ENCODE results near the gene PTPRS.
"Not testable (repeated sequence)": the region's sequence is repeated elsewhere in the genome, so short reads cannot be mapped to it uniquely, and the experiment has no call there.

The PTPRS gene

DNA sequence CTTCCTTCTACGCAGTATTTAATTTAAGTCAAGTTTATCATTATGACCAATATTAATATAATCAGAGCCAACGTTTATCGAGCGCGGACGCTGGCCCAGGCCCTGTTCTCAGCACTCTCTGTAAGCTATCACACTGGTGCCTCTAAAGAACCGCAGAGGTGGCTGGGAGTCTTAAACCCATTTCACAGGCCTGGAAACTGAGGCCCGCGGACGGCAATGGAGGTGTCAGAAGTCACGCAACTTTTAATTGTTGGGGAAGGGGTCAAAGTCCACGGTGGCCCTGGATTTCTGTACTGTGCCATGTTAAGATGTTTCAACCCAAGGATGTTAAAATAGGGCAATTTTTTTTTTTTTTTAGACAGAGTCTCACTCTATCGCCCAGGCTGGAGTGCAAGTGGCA, 8.8 kb downstream of the PTPRS start:
- no peak for DNase-seq

DNA sequence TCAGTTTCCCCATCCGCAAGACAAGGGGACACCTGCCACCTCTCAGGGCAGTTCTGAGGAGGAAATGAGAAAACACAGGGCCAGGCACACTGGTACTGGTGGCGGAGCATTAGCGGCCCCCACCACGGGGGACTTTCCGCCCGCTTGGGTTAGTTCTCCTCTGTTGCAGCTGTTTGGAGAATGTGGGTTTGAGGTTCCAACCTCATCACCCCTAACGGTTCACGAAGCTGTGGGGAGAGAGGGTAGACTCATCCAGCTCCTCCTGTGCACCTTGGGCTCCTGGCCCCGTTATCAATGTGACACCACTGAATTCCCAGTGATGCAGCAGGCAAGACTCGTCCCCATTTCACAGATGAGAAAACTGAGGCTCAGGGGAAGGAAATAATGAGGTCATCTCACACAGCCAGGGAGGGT, 10.3 kb downstream of the PTPRS start:
- DNase-seq, result no peak

DNA sequence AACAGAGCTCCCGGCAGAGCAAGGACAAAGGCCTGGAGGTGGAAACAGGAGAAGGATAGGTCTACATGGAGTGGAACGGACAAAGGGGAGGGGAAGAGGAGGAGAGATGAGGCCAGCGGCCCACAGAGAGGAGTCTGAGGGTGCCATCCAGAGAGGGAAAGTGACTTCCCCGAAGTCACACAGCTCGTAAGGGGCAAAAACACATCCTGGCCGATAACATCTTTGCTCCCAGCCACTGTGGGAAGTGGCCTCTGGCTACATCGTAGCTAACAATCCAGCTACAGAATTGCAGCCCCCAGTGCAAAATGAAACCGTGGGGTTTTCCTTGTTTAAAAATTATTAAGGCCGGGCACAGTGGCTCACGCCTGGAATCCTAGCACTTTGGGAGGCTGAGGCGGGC, 11.5 kb downstream of the PTPRS start:
- no peak for DNase-seq

- not testable (repeated sequence) for DNase-seq
These were observed 12.2 kb downstream of the PTPRS start for GRCh38 chr19:5328407-5328806.

GRCh38 chr19:5326986-5327623, 13.5 kb downstream of the PTPRS start:
- DNase-seq, result no peak

- no peak for DNase-seq
These were observed 14.1 kb downstream of the PTPRS start for GRCh38 chr19:5326545-5326944.

- no peak for DNase-seq
These were observed 15.7 kb downstream of the PTPRS start for GRCh38 chr19:5324947-5325346.

DNA sequence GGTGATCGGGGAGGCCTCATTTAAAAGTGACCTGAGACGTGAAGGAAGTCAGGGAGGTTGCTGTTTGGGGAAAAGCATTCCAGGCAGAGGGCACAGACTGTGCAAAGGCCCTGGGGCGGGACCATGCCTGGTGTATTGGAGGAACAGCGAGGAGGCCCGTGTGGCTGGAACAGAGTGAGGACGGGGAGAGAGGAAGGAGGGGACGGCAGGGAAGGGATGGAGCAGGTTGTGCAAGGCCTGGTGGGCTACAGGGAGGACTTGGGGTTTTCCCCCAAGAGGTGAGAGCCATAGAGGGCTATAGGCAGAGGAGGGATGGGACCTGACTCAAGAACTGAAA, 17.2 kb downstream of the PTPRS start:
- DNase-seq, result no peak

GRCh38 chr19:5321851-5322681, 18.5 kb downstream of the PTPRS start:
- DNase-seq, result no peak

DNA sequence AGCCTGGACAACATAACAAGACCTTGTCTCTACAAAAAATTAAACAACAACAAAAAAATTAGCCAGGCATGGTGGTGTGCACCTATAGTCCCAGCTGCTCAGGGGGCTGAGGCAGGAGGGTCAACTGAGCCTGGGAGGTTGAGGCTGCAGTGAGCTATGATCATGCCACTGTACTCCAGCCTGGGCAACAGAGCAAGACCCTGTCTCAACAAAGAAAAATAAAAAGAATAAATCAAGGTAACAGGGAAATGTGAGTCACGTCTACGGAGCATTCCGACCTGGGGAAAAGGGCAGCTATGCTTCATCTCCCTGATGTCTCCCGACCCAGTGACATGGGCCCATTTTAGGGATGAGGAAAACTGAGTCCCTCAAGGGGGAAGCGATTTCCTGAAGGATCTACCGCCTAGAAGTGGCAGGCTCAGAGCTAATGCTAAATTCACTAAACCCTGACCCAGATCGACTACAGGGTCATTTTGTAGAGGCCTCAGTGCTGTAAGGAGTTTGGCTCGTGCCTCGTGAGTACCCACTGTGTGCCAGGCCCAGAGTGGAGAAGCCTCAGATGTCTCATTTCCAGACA, 19.5 kb downstream of the PTPRS start:
- DNase-seq, result no peak

DNA sequence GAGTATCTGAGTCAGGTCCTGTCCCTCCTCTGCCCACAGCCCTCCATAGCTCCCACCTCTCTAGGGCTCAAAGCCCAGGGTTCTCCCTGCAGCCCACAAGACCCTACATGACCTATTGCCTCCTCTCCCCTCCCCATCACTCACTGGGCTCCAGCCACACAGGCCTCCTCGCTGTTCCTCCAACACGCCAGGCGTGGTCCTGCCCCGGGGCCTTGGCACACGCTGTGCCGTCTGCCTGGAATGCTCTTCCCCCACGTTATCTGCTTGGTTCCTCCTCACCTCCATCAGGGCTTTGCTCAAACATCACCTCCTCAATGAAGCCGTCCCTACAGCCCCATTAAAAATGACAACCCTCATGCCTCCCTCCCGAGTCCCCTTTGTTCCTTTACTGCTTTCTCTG, 21.1 kb downstream of the PTPRS start:
- no peak for DNase-seq

- DNase-seq, result no peak
These were observed 22.3 kb downstream of the PTPRS start for GRCh38 chr19:5318306-5318705.

DNA sequence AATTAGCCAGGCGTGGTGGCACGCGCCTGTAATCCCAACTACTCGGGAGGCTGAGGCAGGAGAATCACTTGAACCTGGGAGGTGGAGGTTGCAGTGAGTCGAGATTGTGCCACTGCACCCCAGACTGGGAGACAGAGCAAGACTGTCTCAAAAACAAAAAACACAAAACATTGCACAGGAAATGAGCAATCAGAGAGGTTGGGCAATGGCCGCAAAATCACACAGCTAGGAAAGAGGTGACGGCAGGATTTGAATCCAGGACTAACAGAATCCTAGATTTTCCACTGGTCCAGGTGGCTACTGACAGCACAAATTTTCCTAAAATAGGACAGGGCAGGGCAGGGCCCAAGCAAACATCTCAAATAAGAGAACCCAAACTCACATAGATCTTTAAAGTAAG, 23.3 kb downstream of the PTPRS start:
- DNase-seq, result no peak

DNA sequence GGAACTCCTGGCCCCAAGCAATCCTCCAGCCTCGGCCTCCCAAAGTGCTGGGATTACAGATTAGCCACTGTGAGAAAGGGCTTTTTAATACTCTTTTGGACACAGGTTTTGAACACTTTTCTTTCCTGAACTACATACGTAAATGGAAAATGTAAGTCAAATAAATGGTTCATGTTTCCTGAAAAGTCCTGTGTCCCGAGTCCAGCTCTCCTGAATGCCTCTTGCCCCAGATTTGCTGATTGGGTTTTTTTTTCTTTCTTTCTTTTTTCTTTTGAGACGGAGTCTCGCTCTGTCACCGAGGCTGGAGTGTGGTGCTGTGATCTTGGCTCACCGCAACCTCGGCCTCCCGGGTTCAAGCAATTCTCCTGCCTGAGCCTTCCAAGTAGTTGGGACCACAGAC, 24.5 kb downstream of the PTPRS start:
- DNase-seq, result no peak

DNA sequence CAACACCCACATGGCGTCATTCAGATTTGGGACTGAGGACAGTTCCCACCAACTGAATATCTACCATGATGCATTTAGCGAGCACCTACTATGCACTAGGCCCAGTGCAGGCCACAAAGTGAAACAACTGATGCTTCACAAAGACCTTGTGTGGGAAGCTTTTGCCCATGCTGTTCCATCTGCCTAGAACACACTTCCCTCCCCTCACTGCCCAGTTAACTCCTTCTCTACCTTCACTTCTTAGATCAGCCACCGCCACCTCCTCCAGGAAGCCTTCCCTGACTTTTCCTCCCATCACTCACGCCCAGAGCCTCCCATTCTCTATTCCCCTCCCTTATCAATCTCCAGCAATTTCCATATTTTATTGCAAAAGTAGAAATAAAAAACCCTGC, 25.7 kb downstream of the PTPRS start:
- DNase-seq, result no peak

- no peak for DNase-seq
These were observed 26.4 kb downstream of the PTPRS start for GRCh38 chr19:5314012-5314906.

DNA sequence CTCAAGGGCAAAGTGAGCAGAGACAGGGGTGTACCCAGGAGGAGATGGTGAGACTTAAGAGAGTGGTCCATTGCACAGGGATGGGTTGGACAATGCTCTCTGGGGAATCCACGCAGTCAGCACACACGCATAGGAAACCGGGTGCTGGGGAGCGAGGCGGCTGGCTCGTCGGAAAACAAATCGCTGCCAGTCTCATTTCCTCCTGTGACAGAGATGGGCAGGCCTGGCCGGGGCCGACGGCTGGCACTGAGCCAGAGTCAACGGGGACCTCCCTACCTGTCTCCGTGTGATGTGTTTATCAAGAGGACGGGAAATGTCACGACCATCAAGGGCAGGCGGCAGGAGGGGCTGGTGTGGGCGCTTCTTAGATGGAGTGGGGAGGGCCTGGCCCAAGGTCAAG, 27.3 kb downstream of the PTPRS start:
- DNase-seq, result no peak

GRCh38 chr19:5312058-5312457, 28.6 kb downstream of the PTPRS start:
- DNase-seq, result no peak

DNA sequence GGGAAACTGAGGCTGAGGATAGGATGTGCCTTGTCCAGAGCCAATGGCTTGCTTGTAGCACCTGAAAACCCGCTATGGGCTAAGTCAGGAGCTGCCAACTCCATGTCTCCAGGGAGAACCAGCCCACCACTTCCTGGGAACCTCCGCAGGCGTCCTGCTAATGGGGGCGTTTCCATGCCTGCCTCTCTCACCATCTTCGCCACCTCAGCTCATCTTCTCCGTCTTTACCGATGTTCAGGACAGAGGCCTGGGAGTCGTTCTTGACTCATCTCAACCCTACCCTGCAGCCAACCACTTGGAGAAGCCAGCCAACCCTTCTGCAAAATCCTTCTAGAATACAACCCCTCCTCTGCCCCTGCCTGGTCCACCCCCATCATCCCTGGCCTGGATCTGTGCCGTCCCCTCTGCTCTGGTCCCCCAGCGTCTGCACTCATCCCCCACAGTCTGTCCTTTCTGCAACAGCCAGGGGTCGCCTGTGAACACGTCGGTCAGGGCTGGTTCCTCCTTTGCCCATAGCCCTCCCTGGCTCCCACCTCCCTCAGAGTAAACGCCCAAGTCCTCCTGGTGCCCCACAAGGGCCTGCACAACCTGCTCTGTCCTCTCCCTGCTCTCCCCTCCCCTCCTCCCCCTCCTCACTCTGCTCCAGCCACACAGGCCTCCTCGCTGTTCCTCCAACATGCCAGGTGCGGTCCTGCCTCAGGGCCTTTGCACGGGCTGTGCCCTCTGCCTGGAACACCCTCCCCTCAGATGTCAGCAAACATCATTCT, 31.0 kb downstream of the PTPRS start:
- DNase-seq, result no peak

GRCh38 chr19:5308451-5309437, 31.9 kb downstream of the PTPRS start:
- DNase-seq, result no peak

DNA sequence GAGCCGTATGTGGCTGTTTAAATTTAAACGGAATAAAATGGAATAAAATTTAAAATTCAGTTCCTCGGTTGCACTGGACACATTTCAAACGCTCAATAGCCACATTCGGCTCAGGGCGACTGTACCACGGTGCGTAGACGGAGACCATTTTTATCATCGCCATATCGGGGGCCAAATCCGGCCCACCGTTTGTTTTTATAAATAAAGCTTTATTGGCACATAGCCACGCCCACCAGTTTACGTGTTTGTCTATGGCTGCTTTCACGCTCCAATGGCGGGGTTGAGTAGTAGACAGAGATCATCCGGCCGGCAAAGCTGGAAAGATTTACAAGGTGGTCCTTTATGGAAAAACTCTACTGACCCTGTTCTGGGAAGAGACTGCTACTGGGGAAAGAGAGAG, 33.0 kb downstream of the PTPRS start:
- no peak for DNase-seq
